ENCODE data around the gene GZMH. TPM values are rescaled to one million over a fixed set of nuclear protein-coding genes. Genes with fewer than 3 reads are reported as not detected.

GZMH gene
- total RNA-seq, 1 donor from 2014 or later: 4.7 TPM

DNA sequence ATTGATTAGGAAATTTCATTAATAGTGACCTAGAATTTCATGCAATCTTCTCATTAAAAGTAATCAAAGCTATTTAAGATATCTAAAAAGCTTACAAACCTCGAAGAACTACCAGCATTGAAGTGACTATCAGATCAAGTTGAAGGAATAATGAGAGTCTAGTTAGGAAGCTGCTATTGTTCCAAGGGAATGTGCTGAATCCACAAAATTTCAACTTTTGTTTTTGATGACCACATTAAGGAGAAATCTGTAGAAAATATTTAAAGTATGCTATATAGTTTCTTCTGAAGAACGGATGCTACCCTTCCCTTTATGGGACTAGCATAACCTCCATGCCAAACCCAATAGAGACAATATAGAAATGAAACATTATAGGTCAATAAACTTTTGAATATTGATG is 30.9 kb downstream of the GZMH start:
- H3K4me3 ChIP-seq: no peak overlapping the region
- no peaks in the 10 kb centered on the region for H3K27me3 ChIP-seq
- TF ChIP-seq, protein P1, sequence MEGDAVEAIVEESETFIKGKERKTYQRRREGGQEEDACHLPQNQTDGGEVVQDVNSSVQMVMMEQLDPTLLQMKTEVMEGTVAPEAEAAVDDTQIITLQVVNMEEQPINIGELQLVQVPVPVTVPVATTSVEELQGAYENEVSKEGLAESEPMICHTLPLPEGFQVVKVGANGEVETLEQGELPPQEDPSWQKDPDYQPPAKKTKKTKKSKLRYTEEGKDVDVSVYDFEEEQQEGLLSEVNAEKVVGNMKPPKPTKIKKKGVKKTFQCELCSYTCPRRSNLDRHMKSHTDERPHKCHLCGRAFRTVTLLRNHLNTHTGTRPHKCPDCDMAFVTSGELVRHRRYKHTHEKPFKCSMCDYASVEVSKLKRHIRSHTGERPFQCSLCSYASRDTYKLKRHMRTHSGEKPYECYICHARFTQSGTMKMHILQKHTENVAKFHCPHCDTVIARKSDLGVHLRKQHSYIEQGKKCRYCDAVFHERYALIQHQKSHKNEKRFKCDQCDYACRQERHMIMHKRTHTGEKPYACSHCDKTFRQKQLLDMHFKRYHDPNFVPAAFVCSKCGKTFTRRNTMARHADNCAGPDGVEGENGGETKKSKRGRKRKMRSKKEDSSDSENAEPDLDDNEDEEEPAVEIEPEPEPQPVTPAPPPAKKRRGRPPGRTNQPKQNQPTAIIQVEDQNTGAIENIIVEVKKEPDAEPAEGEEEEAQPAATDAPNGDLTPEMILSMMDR (IDR thresholded peaks at IDR 0.05): no peak
- ATAC-seq (no peak), DNase-seq (no peak)
- H3K27ac ChIP-seq: no peak overlapping the region
- no peaks in the 10 kb centered on the region for H3K9me3 ChIP-seq
- no peaks in the 10 kb centered on the region for H3K36me3 ChIP-seq
- intact Hi-C loops (cut with DNase I): no loop called here
- H3K4me1 ChIP-seq: no peaks in the 10 kb centered on the region

DNA sequence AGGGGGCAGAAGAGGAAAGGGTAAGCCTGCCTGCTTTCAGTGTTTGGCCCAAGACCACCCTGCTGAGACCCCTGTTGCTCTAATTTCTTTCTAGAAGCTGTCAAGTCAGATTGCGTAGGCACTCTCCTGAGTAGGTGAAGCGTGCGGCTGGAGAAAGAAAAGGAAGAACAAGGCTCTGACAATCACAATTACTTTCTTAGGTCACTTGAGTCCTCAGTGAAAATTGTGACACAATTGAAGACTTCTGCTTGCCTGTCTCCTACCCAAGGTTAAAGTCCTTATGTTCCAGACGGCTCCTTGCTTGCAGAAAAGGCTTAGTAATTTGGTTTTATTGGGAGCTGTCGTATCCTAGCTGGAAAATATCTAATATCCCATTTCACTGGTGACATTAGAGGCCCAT is 32.7 kb downstream of the GZMH start:
- Histone ChIP-seq H3K4me3 (no peak overlapping the region), H3K27ac (no peak overlapping the region), H3K36me3 (no peaks in the 10 kb centered on the region), H3K4me1 (no peaks in the 10 kb centered on the region), H3K27me3 (no peaks in the 10 kb centered on the region), H3K9me3 (no peaks in the 10 kb centered on the region)
- DNase-seq (no peak), ATAC-seq (no peak)
- TF ChIP-seq, protein P1 (IDR thresholded peaks at IDR 0.05): no peak
- intact Hi-C loops (cut with DNase I): no loop called here

DNA sequence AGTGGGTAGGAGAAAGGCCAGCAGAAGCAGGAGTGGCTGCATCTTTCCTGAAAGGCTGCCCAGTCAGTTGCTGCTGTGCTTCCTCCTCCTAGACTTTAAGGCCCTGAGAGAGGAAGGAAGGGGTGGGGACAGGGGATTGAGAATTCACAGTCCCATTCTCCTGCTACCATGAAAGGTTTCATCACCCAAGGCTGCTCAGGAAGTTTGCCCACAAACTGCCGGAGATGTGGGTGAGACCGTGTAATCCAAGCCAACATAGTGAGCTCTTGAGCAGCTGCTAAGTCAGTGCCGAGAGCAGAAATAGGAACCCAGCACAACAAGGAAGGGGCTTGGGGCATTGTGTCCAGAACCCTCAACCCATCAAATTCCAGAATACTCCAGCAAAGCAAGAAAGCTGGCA is 33.3 kb downstream of the GZMH start, which contains the start of gene CTSG:
TSS of gene CTSG (minus strand) at position 69 of the 400 bp plus-strand sequence. CDS start at position 42, 27 bp downstream.
- TF ChIP-seq, protein P1 (IDR thresholded peaks at IDR 0.05): no peak
- Histone ChIP-seq H3K36me3 (no peaks in the 10 kb centered on the region), H3K9me3 (no peaks in the 10 kb centered on the region), H3K27me3 (no peaks in the 10 kb centered on the region), H3K4me3 (no peak within 1 kb of the TSS), H3K4me1 (no peaks in the 10 kb centered on the region), H3K27ac (no peak within 1 kb of the TSS)
- DNase-seq: no peak
- peak; percentile 78 for ATAC-seq
- intact Hi-C loops (cut with DNase I): no loop called here

DNA sequence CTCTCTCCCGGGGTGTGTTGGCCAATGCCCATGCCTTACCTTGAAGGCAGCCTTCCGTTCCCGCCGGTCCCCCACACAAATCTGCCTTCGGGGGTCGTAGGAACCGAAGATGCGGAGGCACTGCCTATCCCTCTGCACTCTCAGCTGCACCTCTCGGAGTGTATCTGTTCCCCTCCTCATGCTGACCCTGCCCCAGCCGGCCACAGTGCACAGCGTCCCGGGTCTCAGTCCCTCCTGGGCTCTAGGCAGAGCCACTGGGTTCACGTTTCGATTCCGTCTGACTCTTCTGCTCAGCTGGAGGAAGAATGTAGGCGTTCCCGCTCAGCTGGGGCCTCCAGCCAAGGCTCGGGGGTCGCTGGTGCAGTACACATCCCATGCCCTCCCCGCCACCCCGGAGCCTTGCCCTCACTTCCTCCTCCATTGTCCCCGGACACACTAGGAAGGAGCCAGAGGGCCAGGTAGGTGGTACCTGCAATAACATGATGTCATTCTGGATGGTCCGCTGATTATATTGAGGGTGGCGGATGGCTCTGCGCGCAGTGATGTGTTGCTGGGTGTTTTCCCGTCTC is 35.2 kb downstream of the GZMH start:
- ATAC-seq (peak; percentile 35), DNase-seq (no peak)
- Histone ChIP-seq H3K4me3 (no peak overlapping the region), H3K9me3 (no peaks in the 10 kb centered on the region), H3K36me3 (no peaks in the 10 kb centered on the region), H3K27ac (no peak overlapping the region), H3K4me1 (no peaks in the 10 kb centered on the region), H3K27me3 (no peaks in the 10 kb centered on the region)
- TF ChIP-seq, protein P1 (IDR thresholded peaks at IDR 0.05): no peak
- intact Hi-C loops (cut with DNase I): no loop called here

DNA sequence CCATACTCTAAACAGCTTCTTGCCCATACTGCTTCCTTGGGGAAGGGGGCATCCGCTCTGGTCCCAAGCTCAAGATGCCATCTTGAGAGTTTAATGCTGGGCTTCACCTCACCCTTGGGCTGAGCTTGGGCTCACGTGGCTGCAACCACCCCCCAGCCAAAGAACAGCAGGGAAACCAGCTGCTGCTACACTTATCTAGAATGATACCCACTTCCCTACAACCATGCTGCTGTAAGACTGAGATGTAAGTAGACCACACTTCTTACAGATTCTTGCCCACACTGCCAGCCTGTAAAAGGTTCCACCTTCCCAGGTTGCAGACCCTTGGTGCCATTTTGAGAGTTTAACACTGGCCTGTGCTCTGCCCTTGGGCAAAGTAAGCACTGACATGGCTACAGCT is 43.2 kb downstream of the GZMH start:
- Histone ChIP-seq H3K4me3 (no peak overlapping the region), H3K9me3 (peaks cover 5% of the 10 kb centered on the region), H3K36me3 (no peaks in the 10 kb centered on the region), H3K27me3 (no peaks in the 10 kb centered on the region), H3K27ac (no peak overlapping the region), H3K4me1 (no peaks in the 10 kb centered on the region)
- DNase-seq (no peak), ATAC-seq (no peak)
- TF ChIP-seq, protein P1 (IDR thresholded peaks at IDR 0.05): no peak
- intact Hi-C loops (cut with DNase I): no loop called here

DNA sequence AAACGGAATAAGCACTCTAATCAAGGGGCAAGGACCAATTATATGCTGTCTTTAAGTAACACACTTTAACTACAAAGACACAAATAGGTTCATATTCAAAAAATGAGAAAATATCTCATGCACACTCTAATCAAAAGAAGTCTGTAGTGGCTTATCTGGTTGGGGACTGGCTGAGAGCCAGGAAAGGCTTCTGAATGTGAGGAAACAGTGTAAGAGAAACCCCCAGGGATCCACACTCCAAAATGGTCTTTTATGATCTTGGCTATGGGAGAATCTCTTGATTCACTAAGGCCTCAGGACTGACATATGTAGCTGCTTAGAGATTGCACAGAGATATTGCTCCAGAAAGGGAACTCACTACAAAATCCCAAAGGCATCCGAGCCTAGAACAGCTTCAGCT is 43.7 kb downstream of the GZMH start:
- Histone ChIP-seq H3K27ac (no peak overlapping the region), H3K36me3 (no peaks in the 10 kb centered on the region), H3K27me3 (no peaks in the 10 kb centered on the region), H3K4me3 (no peak overlapping the region), H3K9me3 (peaks cover 5% of the 10 kb centered on the region), H3K4me1 (no peaks in the 10 kb centered on the region)
- TF ChIP-seq, protein P1 (IDR thresholded peaks at IDR 0.05): no peak
- no peak for DNase-seq
- no peak for ATAC-seq
- intact Hi-C loops (cut with DNase I): no loop called here
